Type B pancreatic cell (in vitro differentiated cells): ENCODE measurements around the gene OTOF. TPM values are rescaled to one million over a fixed set of nuclear protein-coding genes. Genes with fewer than 3 reads are reported as not detected.

Experiments
- DNase-seq: peaks from one replicate; pipeline ENCODE4 v3.0.0; 2021; ENCODE audit warnings: mixed read lengths; ENCODE audit not compliant: unreplicated experiment; ENCODE audit errors: extremely low spot score
- H3K27ac Mint-ChIP-seq: 2 replicates; pipeline ENCODE4 v1.8.0; 2021; ENCODE audit warnings: mild to moderate bottlenecking, mixed read lengths
- H3K27me3 Mint-ChIP-seq: 2 replicates; pipeline ENCODE4 v1.8.0; 2021; ENCODE audit warnings: mixed read lengths
- H3K36me3 Mint-ChIP-seq: 2 replicates; pipeline ENCODE4 v1.8.0; 2021; ENCODE audit warnings: mixed read lengths
- H3K4me1 Mint-ChIP-seq: one replicate; pipeline ENCODE4 v1.8.0; 2021; ENCODE audit warnings: mixed read lengths; ENCODE audit not compliant: unreplicated experiment
- H3K4me3 Mint-ChIP-seq: 2 replicates; pipeline ENCODE4 v1.8.0; 2021; ENCODE audit warnings: mild to moderate bottlenecking, mixed read lengths
- H3K9me3 Mint-ChIP-seq: 2 replicates; pipeline ENCODE4 v1.8.0; 2021; ENCODE audit warnings: mixed read lengths
- CTCF ChIP-seq: fragments of 200-600 bp; sonication (generic); conservative IDR thresholded peaks from 2 replicates; pipeline ENCODE4 v1.5.0; 2021; ENCODE audit warnings: antibody characterized with exemption, mild to moderate bottlenecking
- total RNA-seq: library from RNA; stranded (reverse); gene quantifications from 2 replicates; pipeline ENCODE4 v1.2.1, GENCODE V29; 2021; ENCODE audit warnings: low replicate concordance

Gene OTOF
- total RNA-seq, 1 donor from 2014 or later, result 0.05 TPM

- Mint-ChIP-seq H3K4me1 (no peaks in the 10 kb centered on the region), H3K27ac (no peak overlapping the region), H3K4me3 (no peak overlapping the region), H3K27me3 (peaks cover 5% of the 10 kb centered on the region), H3K36me3 (no peaks in the 10 kb centered on the region), H3K9me3 (no peaks in the 10 kb centered on the region)
- TF ChIP-seq CTCF, result no peak
- no peak for DNase-seq
Observed at GRCh38 chr2:26438926-26439325, 39.0 kb downstream of the OTOF start.

GRCh38 chr2:26438526-26438925 is 39.4 kb downstream of the OTOF start:
- no peak for DNase-seq
- TF ChIP-seq CTCF, result no peak
- Mint-ChIP-seq H3K9me3 (no peaks in the 10 kb centered on the region), H3K36me3 (no peaks in the 10 kb centered on the region), H3K4me3 (no peak overlapping the region), H3K4me1 (no peaks in the 10 kb centered on the region), H3K27ac (no peak overlapping the region), H3K27me3 (peaks cover 6% of the 10 kb centered on the region)

- Mint-ChIP-seq H3K4me3 (no peak overlapping the region), H3K27me3 (peaks cover 8% of the 10 kb centered on the region), H3K36me3 (no peaks in the 10 kb centered on the region), H3K9me3 (no peaks in the 10 kb centered on the region), H3K27ac (no peak overlapping the region), H3K4me1 (no peaks in the 10 kb centered on the region)
- DNase-seq, result no peak
- TF ChIP-seq CTCF, result no peak
Observed at GRCh38 chr2:26435106-26435505, 42.8 kb downstream of the OTOF start.

- no peaks in the 10 kb centered on the region for H3K4me1 Mint-ChIP-seq
- TF ChIP-seq CTCF, result no peak
- no peak overlapping the region for H3K27ac Mint-ChIP-seq
- H3K4me3 Mint-ChIP-seq, result no peak overlapping the region
- peaks cover 5% of the 10 kb centered on the region for H3K27me3 Mint-ChIP-seq
- H3K9me3 Mint-ChIP-seq, result no peaks in the 10 kb centered on the region
- DNase-seq, result no peak
- no peaks in the 10 kb centered on the region for H3K36me3 Mint-ChIP-seq
Observed at GRCh38 chr2:26432859-26433258, 45.1 kb downstream of the OTOF start.

- no peak for DNase-seq
- no peak overlapping the region for H3K4me3 Mint-ChIP-seq
- no peaks in the 10 kb centered on the region for H3K36me3 Mint-ChIP-seq
- H3K9me3 Mint-ChIP-seq, result no peaks in the 10 kb centered on the region
- TF ChIP-seq CTCF, result no peak
- no peak overlapping the region for H3K27ac Mint-ChIP-seq
- no peaks in the 10 kb centered on the region for H3K4me1 Mint-ChIP-seq
- peaks cover 8% of the 10 kb centered on the region for H3K27me3 Mint-ChIP-seq
Observed at GRCh38 chr2:26432363-26432762, 45.6 kb downstream of the OTOF start.

GRCh38 chr2:26430826-26431225 is 47.1 kb downstream of the OTOF start:
- peaks cover 8% of the 10 kb centered on the region for H3K27me3 Mint-ChIP-seq
- H3K4me3 Mint-ChIP-seq, result no peak overlapping the region
- H3K4me1 Mint-ChIP-seq, result no peaks in the 10 kb centered on the region
- DNase-seq, result no peak
- no peak overlapping the region for H3K27ac Mint-ChIP-seq
- H3K9me3 Mint-ChIP-seq, result no peaks in the 10 kb centered on the region
- no peak for TF ChIP-seq CTCF
- no peaks in the 10 kb centered on the region for H3K36me3 Mint-ChIP-seq
